Brain microvascular endothelial cell (primary cell): ENCODE data around the gene KLF13.

Experiments used
- DNase-seq: peaks from one replicate; pipeline ENCODE4 v3.0.0-alpha.2; 2020
- H3K27ac ChIP-seq: fragments of 250-450 bp; sonication (Bioruptor Pico); 2 replicates; pipeline ENCODE4 v1.5.1; 2020; ENCODE audit warnings: mild to moderate bottlenecking, moderate library complexity
- H3K27me3 ChIP-seq: fragments of 250-450 bp; sonication (Bioruptor Pico); replicated peaks from 2 replicates; pipeline ENCODE4 v1.5.1; 2020; ENCODE audit warnings: mild to moderate bottlenecking
- H3K36me3 ChIP-seq: fragments of 250-450 bp; sonication (Bioruptor Pico); replicated peaks from 2 replicates; pipeline ENCODE4 v1.5.1; 2020; ENCODE audit warnings: mild to moderate bottlenecking
- H3K4me3 ChIP-seq: 2 replicates; pipeline ENCODE4 v1.5.1; 2011; ENCODE audit warnings: low read depth, mild to moderate bottlenecking, control low read depth, low read length, moderate library complexity
- in situ Hi-C: cut with HindIII; loops from 2 replicates; pipeline ENCODE4 v1.10.0; 2017; ENCODE audit warnings: low sequenced_read_pairs, low pct_ligation_motif_present
- TF ChIP-seq, protein P1 (sequence below): IDR thresholded peaks from 2 replicates; pipeline ENCODE4 v1.5.1; 2011; ENCODE audit warnings: low read depth, mild to moderate bottlenecking, moderate library complexity, low read length, control low read depth, inconsistent platforms; ENCODE audit errors: missing control alignments

Gene KLF13

DNA sequence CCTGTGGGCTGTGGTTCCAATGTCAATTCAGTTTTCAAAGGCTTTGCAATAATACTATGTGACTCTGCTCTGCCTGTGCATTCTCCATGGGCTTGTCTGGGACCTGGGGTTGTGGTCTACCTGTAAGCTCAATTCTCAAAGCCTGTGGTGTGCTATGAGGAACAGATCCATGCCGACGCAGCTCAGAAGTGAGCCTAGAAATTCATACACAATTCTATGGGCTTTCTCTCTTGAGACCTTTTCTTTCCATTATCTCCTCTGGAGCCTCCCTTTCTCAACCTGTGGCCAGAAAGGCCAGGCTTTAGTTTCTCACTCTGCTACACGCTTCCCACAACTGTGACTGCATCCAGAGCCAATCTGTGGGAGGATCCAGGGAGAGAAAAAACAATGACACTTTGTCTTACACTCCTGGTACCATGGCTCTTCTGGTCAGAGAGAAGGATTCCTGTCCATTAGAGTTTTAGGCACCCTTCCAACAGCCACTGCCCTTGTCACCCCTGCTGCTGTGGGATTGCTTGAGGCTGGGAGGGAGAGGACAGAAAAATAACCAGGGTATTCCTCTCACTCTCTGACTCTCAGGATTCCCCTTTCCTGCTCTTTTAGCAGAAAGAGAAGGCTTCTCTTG, 34.1 kb upstream of the KLF13 start:
- Histone ChIP-seq H3K4me3 (no peak overlapping the region), H3K27me3 (peaks cover 14% of the 10 kb centered on the region), H3K27ac (no peak overlapping the region), H3K36me3 (no peaks in the 10 kb centered on the region)
- in situ Hi-C loops, result no loop called here
- TF ChIP-seq, protein P1, sequence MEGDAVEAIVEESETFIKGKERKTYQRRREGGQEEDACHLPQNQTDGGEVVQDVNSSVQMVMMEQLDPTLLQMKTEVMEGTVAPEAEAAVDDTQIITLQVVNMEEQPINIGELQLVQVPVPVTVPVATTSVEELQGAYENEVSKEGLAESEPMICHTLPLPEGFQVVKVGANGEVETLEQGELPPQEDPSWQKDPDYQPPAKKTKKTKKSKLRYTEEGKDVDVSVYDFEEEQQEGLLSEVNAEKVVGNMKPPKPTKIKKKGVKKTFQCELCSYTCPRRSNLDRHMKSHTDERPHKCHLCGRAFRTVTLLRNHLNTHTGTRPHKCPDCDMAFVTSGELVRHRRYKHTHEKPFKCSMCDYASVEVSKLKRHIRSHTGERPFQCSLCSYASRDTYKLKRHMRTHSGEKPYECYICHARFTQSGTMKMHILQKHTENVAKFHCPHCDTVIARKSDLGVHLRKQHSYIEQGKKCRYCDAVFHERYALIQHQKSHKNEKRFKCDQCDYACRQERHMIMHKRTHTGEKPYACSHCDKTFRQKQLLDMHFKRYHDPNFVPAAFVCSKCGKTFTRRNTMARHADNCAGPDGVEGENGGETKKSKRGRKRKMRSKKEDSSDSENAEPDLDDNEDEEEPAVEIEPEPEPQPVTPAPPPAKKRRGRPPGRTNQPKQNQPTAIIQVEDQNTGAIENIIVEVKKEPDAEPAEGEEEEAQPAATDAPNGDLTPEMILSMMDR, result no peak
- DNase-seq, result no peak

DNA sequence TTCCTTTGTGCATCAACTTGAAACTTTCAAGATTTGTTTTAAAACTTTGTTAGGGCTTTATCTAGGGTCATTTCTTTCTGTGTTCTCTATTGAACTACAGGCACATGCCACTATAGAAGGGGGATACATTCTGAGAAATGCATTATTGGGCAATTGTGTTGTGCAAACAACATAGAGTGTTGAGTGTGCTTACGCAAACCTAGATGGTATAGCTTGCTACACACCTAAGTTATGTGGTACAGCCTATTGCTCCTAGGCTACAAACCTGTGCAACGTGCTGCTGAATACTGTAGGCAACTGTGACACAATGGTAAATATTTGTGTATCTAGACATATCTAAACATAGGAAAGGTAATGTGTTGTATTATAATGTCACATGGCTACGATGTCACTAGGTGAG, 33.0 kb upstream of the KLF13 start:
- Histone ChIP-seq H3K27ac (no peak overlapping the region), H3K27me3 (peaks cover 14% of the 10 kb centered on the region), H3K36me3 (no peaks in the 10 kb centered on the region), H3K4me3 (no peak overlapping the region)
- in situ Hi-C loops, result no loop called here
- no peak for DNase-seq
- TF ChIP-seq, protein P1, result no peak

DNA sequence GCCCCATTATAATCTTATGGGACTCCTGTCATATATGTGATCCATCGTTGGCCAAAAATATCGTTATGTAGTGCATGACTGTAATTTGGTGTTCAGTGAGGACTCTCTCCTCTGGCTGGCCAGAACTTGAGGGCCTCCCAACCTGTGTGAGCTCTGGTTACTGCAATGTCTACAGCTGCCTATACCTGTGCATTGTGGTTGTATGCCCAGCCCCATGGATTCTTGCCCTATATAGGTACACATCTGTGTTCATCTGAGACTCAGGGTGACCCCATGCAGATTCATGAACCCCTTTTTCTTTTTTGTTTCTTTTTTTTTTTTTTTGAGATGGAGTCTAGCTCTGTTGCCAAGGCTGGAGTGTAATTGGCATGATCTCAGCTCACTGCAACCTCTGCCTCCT, 32.6 kb upstream of the KLF13 start:
- no peak overlapping the region for H3K27ac ChIP-seq
- TF ChIP-seq, protein P1, result no peak
- no peak overlapping the region for H3K4me3 ChIP-seq
- peaks cover 14% of the 10 kb centered on the region for H3K27me3 ChIP-seq
- no peaks in the 10 kb centered on the region for H3K36me3 ChIP-seq
- in situ Hi-C loops, result no loop called here
- DNase-seq, result no peak

DNA sequence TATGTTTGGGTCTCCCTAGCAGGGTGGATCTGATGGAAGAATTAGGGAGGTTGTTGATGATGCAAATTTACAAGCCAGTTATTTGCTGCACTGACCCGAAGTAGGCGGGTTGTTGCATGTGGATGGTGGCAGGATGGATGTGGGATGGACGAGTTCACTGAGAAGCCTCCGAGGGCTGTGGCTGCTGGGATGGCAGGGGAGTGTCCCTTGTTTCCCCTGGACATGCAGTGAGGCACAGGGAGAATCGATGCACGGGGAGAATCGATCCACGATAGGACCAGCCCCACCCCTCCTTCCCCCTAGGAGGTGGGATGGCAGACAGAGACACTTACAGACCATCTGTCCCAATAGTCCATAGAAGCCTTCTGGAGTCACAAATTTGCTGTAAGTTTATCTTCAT, 31.0 kb upstream of the KLF13 start:
- H3K36me3 ChIP-seq, result no peaks in the 10 kb centered on the region
- peaks cover 14% of the 10 kb centered on the region for H3K27me3 ChIP-seq
- no peak for DNase-seq
- H3K4me3 ChIP-seq, result no peak overlapping the region
- TF ChIP-seq, protein P1, result no peak
- in situ Hi-C loops, result no loop called here
- no peak overlapping the region for H3K27ac ChIP-seq

DNA sequence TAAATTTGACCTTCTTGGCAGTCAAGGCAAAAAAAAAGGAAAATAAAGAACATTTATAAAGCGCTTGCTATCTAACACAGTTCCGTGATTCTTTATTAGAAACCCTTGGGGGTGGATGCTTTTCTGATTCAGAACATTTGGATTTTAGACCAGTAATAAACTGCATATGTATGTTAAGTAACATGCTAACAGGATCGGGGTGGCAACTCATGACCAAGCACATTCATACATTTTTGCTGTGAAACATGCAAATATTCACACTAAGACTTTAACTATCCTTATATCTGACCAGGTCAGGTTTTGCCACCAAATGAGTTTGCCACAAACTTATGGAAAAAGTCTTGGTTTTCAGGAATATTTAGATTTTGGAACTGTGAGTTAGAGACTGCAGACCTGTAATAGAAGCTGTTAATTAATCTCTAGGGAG, 30.4 kb upstream of the KLF13 start:
- Histone ChIP-seq H3K27ac (no peak overlapping the region), H3K27me3 (peaks cover 14% of the 10 kb centered on the region), H3K36me3 (no peaks in the 10 kb centered on the region), H3K4me3 (no peak overlapping the region)
- TF ChIP-seq, protein P1, result no peak
- in situ Hi-C loops, result no loop called here
- no peak for DNase-seq
